ENCODE results near the gene VIPR2.

DNA sequence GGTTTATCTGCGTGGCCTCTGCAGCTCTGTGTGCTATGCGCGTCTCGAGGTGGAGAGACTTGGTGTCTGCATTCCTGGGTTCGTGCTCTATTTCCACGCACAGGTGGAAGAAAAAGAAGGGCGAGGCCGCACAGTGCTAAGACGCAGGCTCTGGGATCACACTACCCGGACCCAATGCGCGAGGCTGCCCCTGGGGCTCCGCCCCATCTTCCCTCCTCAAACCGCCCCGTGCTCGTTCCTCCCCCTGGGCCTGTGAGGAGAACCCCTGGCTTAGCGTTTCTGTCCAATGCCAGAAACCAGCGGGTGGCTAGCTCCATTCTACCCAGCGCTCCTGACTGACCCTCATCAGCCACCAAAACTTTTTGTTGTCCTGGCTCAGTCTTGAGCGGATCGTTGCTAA is 145.2 kb downstream of the VIPR2 start:
- TF ChIP-seq, protein P1, sequence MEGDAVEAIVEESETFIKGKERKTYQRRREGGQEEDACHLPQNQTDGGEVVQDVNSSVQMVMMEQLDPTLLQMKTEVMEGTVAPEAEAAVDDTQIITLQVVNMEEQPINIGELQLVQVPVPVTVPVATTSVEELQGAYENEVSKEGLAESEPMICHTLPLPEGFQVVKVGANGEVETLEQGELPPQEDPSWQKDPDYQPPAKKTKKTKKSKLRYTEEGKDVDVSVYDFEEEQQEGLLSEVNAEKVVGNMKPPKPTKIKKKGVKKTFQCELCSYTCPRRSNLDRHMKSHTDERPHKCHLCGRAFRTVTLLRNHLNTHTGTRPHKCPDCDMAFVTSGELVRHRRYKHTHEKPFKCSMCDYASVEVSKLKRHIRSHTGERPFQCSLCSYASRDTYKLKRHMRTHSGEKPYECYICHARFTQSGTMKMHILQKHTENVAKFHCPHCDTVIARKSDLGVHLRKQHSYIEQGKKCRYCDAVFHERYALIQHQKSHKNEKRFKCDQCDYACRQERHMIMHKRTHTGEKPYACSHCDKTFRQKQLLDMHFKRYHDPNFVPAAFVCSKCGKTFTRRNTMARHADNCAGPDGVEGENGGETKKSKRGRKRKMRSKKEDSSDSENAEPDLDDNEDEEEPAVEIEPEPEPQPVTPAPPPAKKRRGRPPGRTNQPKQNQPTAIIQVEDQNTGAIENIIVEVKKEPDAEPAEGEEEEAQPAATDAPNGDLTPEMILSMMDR (conservative IDR thresholded peaks at IDR 0.05): no peak
- no peak for TF ChIP-seq ZFX (IDR thresholded peaks at IDR 0.05)
